Upper lobe of right lung (tissue), 1 donor: ENCODE data around the gene PMM2. TPM values are rescaled to one million over a fixed set of nuclear protein-coding genes. Genes with fewer than 3 reads are reported as not detected.

ENCODE experiments used
- ATAC-seq: fragments of 200-7000 bp; cut with Tn5 transposase; one replicate; pipeline ENCODE4 v1.9.1; 2020; ENCODE audit warnings: mild to moderate bottlenecking, moderate library complexity
- DNase-seq: peaks from one replicate; pipeline ENCODE4 v3.0.0-alpha.2; 2020
- H3K27ac ChIP-seq: fragments of 200-600 bp; one replicate; pipeline ENCODE4 v1.8.0; 2022
- H3K27me3 ChIP-seq: fragments of 200-600 bp; one replicate; pipeline ENCODE4 v1.8.0; 2022; ENCODE audit warnings: mild to moderate bottlenecking
- H3K36me3 ChIP-seq: fragments of 200-600 bp; one replicate; pipeline ENCODE4 v1.8.0; 2022
- H3K4me1 ChIP-seq: fragments of 200-600 bp; one replicate; pipeline ENCODE4 v1.8.0; 2022
- H3K4me3 ChIP-seq: fragments of 200-600 bp; one replicate; pipeline ENCODE4 v1.8.0; 2022; ENCODE audit warnings: mild to moderate bottlenecking
- H3K9me3 ChIP-seq: fragments of 200-600 bp; one replicate; pipeline ENCODE4 v1.8.0; 2022
- intact Hi-C: fragments of 100-400 bp; cut with DNase I; formaldehyde crosslinking; loops from one replicate; pipeline ENCODE4 v1.11.0; 2022
- total RNA-seq: library from RNA; stranded (reverse); fragmentation: NEBNext Ultra II Directional; extraction: Animal tissue kit (Norgen Biotek cat#: 25700); gene quantifications from one replicate; pipeline ENCODE4 v1.2.1, GENCODE V29; 2021
- TF ChIP-seq, protein P1 (sequence below): fragments of 200-600 bp; IDR thresholded peaks from one replicate; pipeline ENCODE4 v1.8.0; 2022; ENCODE audit warnings: antibody characterized with exemption
- donor health status: DM: no; HTN: yes; CAD: no; lungs with severe emphysema.

The PMM2 gene
- total RNA-seq, 1 donor from 2014 or later, result 36.8 TPM

- Histone ChIP-seq H3K27ac (peak overlapping the region; percentile 36), H3K27me3 (no peaks in the 10 kb centered on the region), H3K4me1 (peaks cover 52% of the 10 kb centered on the region), H3K36me3 (peaks cover 5% of the 10 kb centered on the region), H3K9me3 (no peaks in the 10 kb centered on the region), H3K4me3 (no peak overlapping the region)
- peak; percentile 11 for ATAC-seq
- no peak for DNase-seq
- TF ChIP-seq, protein P1, sequence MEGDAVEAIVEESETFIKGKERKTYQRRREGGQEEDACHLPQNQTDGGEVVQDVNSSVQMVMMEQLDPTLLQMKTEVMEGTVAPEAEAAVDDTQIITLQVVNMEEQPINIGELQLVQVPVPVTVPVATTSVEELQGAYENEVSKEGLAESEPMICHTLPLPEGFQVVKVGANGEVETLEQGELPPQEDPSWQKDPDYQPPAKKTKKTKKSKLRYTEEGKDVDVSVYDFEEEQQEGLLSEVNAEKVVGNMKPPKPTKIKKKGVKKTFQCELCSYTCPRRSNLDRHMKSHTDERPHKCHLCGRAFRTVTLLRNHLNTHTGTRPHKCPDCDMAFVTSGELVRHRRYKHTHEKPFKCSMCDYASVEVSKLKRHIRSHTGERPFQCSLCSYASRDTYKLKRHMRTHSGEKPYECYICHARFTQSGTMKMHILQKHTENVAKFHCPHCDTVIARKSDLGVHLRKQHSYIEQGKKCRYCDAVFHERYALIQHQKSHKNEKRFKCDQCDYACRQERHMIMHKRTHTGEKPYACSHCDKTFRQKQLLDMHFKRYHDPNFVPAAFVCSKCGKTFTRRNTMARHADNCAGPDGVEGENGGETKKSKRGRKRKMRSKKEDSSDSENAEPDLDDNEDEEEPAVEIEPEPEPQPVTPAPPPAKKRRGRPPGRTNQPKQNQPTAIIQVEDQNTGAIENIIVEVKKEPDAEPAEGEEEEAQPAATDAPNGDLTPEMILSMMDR, result peak; percentile 15
- intact Hi-C loops, result loop anchor here (10.0 kb wide), 1 partner anchor 59 kb away; no protein-coding TSS in a partner anchor
These were observed 66.2 kb downstream of the PMM2 start for GRCh38 chr16:8863594-8864424.

DNA sequence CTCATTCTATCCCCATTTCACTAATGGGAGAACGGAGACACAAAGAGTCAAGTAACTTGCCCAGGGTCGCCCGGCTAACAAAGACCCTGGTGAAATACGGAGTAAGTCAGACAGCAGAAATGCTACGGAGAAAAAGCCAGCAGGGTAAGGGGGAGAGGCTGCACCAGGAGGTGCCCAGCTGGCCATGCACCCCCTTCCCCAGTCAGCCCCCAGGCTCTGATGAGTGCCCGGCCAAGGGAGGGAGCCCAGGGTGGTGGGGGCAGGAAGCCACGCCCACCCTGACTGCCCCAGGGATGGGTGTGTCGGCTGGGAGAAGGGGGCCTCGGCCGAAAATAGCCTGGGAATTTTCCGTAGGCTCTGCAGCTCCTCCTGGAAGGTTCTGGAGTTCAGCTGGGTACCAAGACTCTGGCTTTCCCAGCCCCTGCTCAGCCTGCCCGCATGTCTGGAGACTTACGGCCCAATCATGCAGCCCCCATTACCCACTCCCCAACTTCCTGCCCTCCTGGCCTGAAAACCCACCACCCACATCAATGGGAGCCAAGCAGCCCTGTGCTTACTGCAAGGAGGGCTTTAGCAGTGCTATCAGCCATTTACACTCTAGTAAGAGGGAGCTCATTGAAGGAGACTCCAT lies 67.0 kb downstream of the PMM2 start:
- intact Hi-C loops, result loop anchor here (10.0 kb wide), 1 partner anchor 60 kb away; no protein-coding TSS in a partner anchor
- TF ChIP-seq, protein P1, result no peak

GRCh38 chr16:8865145-8865882 lies 67.7 kb downstream of the PMM2 start:
- Histone ChIP-seq H3K4me1 (peaks cover 50% of the 10 kb centered on the region), H3K9me3 (no peaks in the 10 kb centered on the region), H3K27ac (peak overlapping the region; percentile 89), H3K4me3 (peak overlapping the region; percentile 16), H3K27me3 (no peaks in the 10 kb centered on the region), H3K36me3 (no peaks in the 10 kb centered on the region)
- intact Hi-C loops, result loop anchor here (10.0 kb wide), 1 partner anchor 61 kb away; no protein-coding TSS in a partner anchor
- TF ChIP-seq, protein P1, result no peak
- DNase-seq (no peak), ATAC-seq (no peak)

More for the DNA sequence above, 67.0 kb downstream of the PMM2 start:
- DNase-seq (no peak), ATAC-seq (no peak)
- Histone ChIP-seq H3K4me1 (peaks cover 52% of the 10 kb centered on the region), H3K36me3 (no peaks in the 10 kb centered on the region), H3K27me3 (no peaks in the 10 kb centered on the region), H3K4me3 (peak overlapping the region; percentile 16), H3K9me3 (no peaks in the 10 kb centered on the region), H3K27ac (peak overlapping the region; percentile 31)

DNA sequence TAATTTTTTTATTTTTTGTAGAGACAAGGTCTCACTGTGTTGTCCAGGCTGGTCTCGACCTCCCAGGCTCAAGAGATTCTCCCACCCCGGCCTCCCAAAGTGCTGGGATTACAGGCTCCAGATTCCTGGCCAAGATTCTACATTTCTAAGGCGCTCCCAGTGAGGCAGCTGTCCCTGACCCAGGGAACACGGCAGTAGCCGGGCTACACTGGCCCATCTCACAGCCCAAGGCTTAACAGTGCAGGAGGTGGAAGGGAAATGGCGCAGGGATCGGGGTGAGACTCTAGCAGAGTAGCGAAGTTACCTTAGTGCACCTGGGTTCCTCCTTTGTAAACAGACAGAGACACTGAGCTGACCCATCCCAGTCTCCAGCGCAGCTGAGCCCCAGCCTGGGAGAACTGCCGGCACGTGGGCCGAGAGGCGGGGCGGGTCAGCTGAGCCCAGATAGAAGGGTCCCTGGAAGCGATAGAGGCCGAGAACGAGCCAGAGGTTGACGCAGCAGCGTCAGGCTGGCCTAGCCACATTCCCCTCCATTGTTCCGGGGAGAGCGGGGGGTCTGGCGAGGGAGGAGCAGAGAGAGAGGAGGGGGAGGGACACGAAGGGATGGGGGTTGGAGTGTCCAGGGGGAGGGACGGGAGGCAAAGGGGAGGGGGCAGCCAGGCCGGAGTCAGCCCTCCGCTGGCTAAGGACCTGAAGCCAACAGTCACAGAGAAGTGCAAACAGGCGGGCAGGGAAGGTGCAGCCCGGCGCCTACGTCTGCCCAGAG lies 68.7 kb downstream of the PMM2 start:
- TF ChIP-seq, protein P1, result no peak
- Histone ChIP-seq H3K4me1 (peaks cover 47% of the 10 kb centered on the region), H3K36me3 (no peaks in the 10 kb centered on the region), H3K4me3 (peak overlapping the region; percentile 90), H3K27me3 (no peaks in the 10 kb centered on the region), H3K9me3 (no peaks in the 10 kb centered on the region), H3K27ac (peak overlapping the region; percentile 89)
- ATAC-seq (no peak), DNase-seq (no peak)
- intact Hi-C loops, result loop anchor here (10.0 kb wide), 1 partner anchor 62 kb away; no protein-coding TSS in a partner anchor

DNA sequence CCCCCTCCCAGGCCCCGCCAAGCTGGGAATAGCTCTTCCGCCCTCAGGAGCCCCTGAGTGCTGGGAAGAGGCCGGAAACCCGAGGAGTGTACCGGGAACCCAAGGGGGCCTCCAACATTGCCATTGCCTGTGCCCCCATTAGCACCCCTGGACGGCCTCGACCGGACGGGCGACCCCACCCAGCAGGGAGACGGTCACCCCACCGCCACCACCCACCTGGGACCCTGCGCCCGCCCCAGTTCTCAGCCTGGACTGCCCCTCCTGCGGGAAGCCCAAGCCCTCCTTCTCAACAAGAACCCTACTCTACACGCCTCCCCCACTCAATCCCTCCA lies 69.2 kb downstream of the PMM2 start:
- H3K9me3 ChIP-seq, result no peaks in the 10 kb centered on the region
- DNase-seq, result no peak
- peak overlapping the region; percentile 89 for H3K27ac ChIP-seq
- peaks cover 44% of the 10 kb centered on the region for H3K4me1 ChIP-seq
- TF ChIP-seq, protein P1, result no peak
- no peaks in the 10 kb centered on the region for H3K36me3 ChIP-seq
- H3K4me3 ChIP-seq, result peak overlapping the region; percentile 90
- H3K27me3 ChIP-seq, result no peaks in the 10 kb centered on the region
- intact Hi-C loops, result loop anchor here (10.0 kb wide), 1 partner anchor 62 kb away; no protein-coding TSS in a partner anchor
- ATAC-seq, result no peak
